A673 (cell line): ENCODE measurements around the gene GJB5. TPM values are rescaled to one million over a fixed set of nuclear protein-coding genes. Genes with fewer than 3 reads are reported as not detected.

Experiments
- BruUV-seq: library from RNA; stranded (reverse); fragments of 400-500 nt; replicated peaks from 2 replicates; lab custom pipeline; 2021; lab: Mats Ljungman, UMichigan
- CTCF ChIA-PET: fragments of 300-600 bp; sonication (Branson Sonifier 250); formaldehyde crosslinking; loops from one replicate; lab custom pipeline; 2022; ENCODE audit warnings: antibody characterized with exemption; lab: Charles Lee
- POLR2A ChIA-PET: fragments of 300-600 bp; sonication (Branson Sonifier 250); formaldehyde crosslinking; loops from one replicate; lab custom pipeline; 2022; ENCODE audit warnings: antibody characterized with exemption; ENCODE audit not compliant: low non-redundant PET; lab: Charles Lee
- DNase-seq: peaks from one replicate; pipeline ENCODE4 v3.0.0-alpha.2; 2015; ENCODE audit warnings: low spot score
- H3K27ac ChIP-seq: fragments of 200-600 bp; sonication (generic); 2 replicates; pipeline ENCODE4 v1.5.1; 2016; ENCODE audit warnings: mixed run types, low read depth, mild to moderate bottlenecking, mixed read lengths, antibody characterized with exemption, low read length; ENCODE audit not compliant: poor library complexity, severe bottlenecking
- H3K27me3 ChIP-seq: fragments of 200-600 bp; sonication (generic); replicated peaks from 2 replicates; pipeline ENCODE4 v1.6.1; 2017; ENCODE audit warnings: mixed run types, low read depth, mild to moderate bottlenecking, mixed read lengths, antibody characterized with exemption, low read length; ENCODE audit not compliant: insufficient read depth, poor library complexity
- H3K36me3 ChIP-seq: fragments of 200-600 bp; sonication (generic); 2 replicates; pipeline ENCODE4 v1.6.1; 2016; ENCODE audit warnings: mixed run types, mild to moderate bottlenecking, mixed read lengths, antibody characterized with exemption, low read length; ENCODE audit not compliant: insufficient read depth, poor library complexity, severe bottlenecking
- H3K4me1 ChIP-seq: fragments of 200-600 bp; sonication (generic); 2 replicates; pipeline ENCODE4 v1.6.1; 2017; ENCODE audit warnings: mixed run types, mild to moderate bottlenecking, mixed read lengths, antibody characterized with exemption, low read length; ENCODE audit not compliant: insufficient read depth, poor library complexity, severe bottlenecking
- H3K4me3 ChIP-seq: fragments of 200-600 bp; sonication (generic); 2 replicates; pipeline ENCODE4 v1.5.1; 2016; ENCODE audit warnings: low read depth, mixed run types, mild to moderate bottlenecking, mixed read lengths, low read length; ENCODE audit not compliant: poor library complexity, severe bottlenecking
- H3K9me3 ChIP-seq: fragments of 200-600 bp; sonication (generic); 2 replicates; pipeline ENCODE4 v1.6.1; 2016; ENCODE audit warnings: mixed run types, low read depth, mild to moderate bottlenecking, mixed read lengths, antibody characterized with exemption, low read length; ENCODE audit not compliant: poor library complexity, severe bottlenecking
- CTCF ChIP-seq: fragments of 300-800, 200-600 bp; sonication (generic); conservative IDR thresholded peaks from 2 replicates; pipeline ENCODE4 v1.5.1; 2017; ENCODE audit warnings: low read depth, mild to moderate bottlenecking, antibody characterized with exemption, low read length, moderate library complexity, mixed read lengths
- EZH2 ChIP-seq: fragments of 200-600 bp; sonication (generic); IDR thresholded peaks from 2 replicates; pipeline ENCODE4 v1.6.1; 2017; ENCODE audit warnings: borderline replicate concordance, low read depth, mild to moderate bottlenecking, mixed read lengths, antibody characterized with exemption, low read length; ENCODE audit not compliant: poor library complexity, severe bottlenecking
- intact Hi-C: fragments of 100-400 bp; cut with micrococcal nuclease; formaldehyde crosslinking; loops from one replicate; pipeline ENCODE4 v1.10.0; 2022; ENCODE audit not compliant: unreplicated experiment
- total RNA-seq: library from RNA; stranded (reverse); gene quantifications from 2 replicates; pipeline ENCODE4 v1.2.3, GENCODE V29; 2021

GJB5 gene
- total RNA-seq, 1 experiment from 2014 or later: not detected

GRCh38 chr1:34803770-34804169 is 48.9 kb downstream of the GJB5 start:
- BruUV-seq: no TSS peak
- Histone ChIP-seq H3K27me3 (no peaks in the 10 kb centered on the region), H3K4me1 (no peaks in the 10 kb centered on the region), H3K27ac (no peak overlapping the region), H3K36me3 (no peaks in the 10 kb centered on the region), H3K4me3 (no peak overlapping the region), H3K9me3 (no peaks in the 10 kb centered on the region)
- TF ChIP-seq EZH2 (no peak), CTCF (no peak)
- POLR2A ChIA-PET: no interaction called here
- CTCF ChIA-PET: no interaction called here
- intact Hi-C loops: no loop called here
- DNase-seq: no peak

GRCh38 chr1:34806396-34806795 is 51.5 kb downstream of the GJB5 start:
- H3K27me3 ChIP-seq: no peaks in the 10 kb centered on the region
- DNase-seq: no peak
- ChIA-PET CTCF (no interaction called here), POLR2A (no interaction called here)
- H3K27ac ChIP-seq: no peak overlapping the region
- no peaks in the 10 kb centered on the region for H3K4me1 ChIP-seq
- no TSS peak for BruUV-seq
- TF ChIP-seq CTCF (no peak), EZH2 (no peak)
- no peaks in the 10 kb centered on the region for H3K36me3 ChIP-seq
- H3K9me3 ChIP-seq: no peaks in the 10 kb centered on the region
- no peak overlapping the region for H3K4me3 ChIP-seq
- intact Hi-C loops: no loop called here

Other genes with a start within 250 kb of the GJB5 start
- not detected in 2 replicates for gene GJB4, start 4.7 kb downstream of the GJB5 start, total RNA-seq
- gene GJB3, start 26.2 kb downstream of the GJB5 start, total RNA-seq: not detected in 2 replicates
- gene GJA4, start 38.0 kb downstream of the GJB5 start, total RNA-seq: not detected in 2 replicates
- gene SMIM12, start 104.7 kb downstream of the GJB5 start, total RNA-seq: 34.7 and 37.5 TPM in 2 replicates
- 0.66 TPM in 1 of 2 replicates, not detected in the other for gene DLGAP3, start 174.6 kb downstream of the GJB5 start, total RNA-seq
- 10.6 and 11.3 TPM in 2 replicates for gene TMEM35B, start 230.3 kb downstream of the GJB5 start, total RNA-seq